Urinary bladder (tissue), 4 donors: Measurements from ENCODE around the gene RAP1GAP2. TPM values are rescaled to one million over a fixed set of nuclear protein-coding genes. Genes with fewer than 3 reads are reported as not detected.

ENCODE experiments used
- DNase-seq: peaks from one replicate; pipeline ENCODE4 v3.0.0-alpha.2; 2015; ENCODE audit errors: extremely low spot score
- H3K27ac ChIP-seq: one replicate; pipeline ENCODE4 v1.5.1; 2013; ENCODE audit warnings: low read depth, mild to moderate bottlenecking, moderate library complexity
- H3K36me3 ChIP-seq: one replicate; pipeline ENCODE4 v1.6.1; 2013; ENCODE audit warnings: mild to moderate bottlenecking, moderate library complexity; ENCODE audit not compliant: insufficient read depth
- H3K4me1 ChIP-seq: one replicate; pipeline ENCODE4 v1.6.1; 2013; ENCODE audit warnings: mild to moderate bottlenecking, moderate library complexity; ENCODE audit not compliant: insufficient read depth
- H3K4me3 ChIP-seq: one replicate; pipeline ENCODE4 v1.5.1; 2013; ENCODE audit warnings: low read depth, low read length
- WGBS: extraction: QIAGEN DNeasy Blood & Tissue Kit; methylation state at CpG from one replicate; pipeline ENCODE4 v1.1.7; 2013; 5-methylcytosine and 5-hydroxymethylcytosine counted together
- polyA plus RNA-seq: library from polyadenylated mRNA; stranded (reverse); fragments of 200-250 nt; gene quantifications from one replicate; pipeline ENCODE4 v1.2.3, GENCODE V29; 2013
- total RNA-seq: library from RNA; depleted of rRNA; stranded (reverse); fragments of >200 nt; gene quantifications from one replicate; pipeline ENCODE4 v1.2.3, GENCODE V29; 2014
- donor health status: healthy with polysubstance abuse.
- donor health status: healthy.

Gene RAP1GAP2
- total and polyA plus RNA-seq, 2 donors = 3.7 to 3.9 TPM

- 61% methylated on average over 4 of the region's 4 CpGs for WGBS
- no peaks in the 10 kb centered on the region for H3K36me3 ChIP-seq
Measured at GRCh38 chr17:2860045-2860444, 63.8 kb downstream of the RAP1GAP2 start.

GRCh38 chr17:2860883-2861282 lies 64.6 kb downstream of the RAP1GAP2 start:
- H3K27ac ChIP-seq = no peak overlapping the region
- no peak for DNase-seq
- H3K4me3 ChIP-seq = no peak overlapping the region
- H3K36me3 ChIP-seq = no peaks in the 10 kb centered on the region
- H3K4me1 ChIP-seq = no peaks in the 10 kb centered on the region
- WGBS = 85% methylated on average over 11 of the region's 11 CpGs

More at GRCh38 chr17:2860045-2860444, 63.8 kb downstream of the RAP1GAP2 start:
- no peak for DNase-seq
- Histone ChIP-seq H3K4me1 (no peaks in the 10 kb centered on the region), H3K27ac (no peak overlapping the region), H3K4me3 (no peak overlapping the region)

GRCh38 chr17:2862197-2862596 lies 66.0 kb downstream of the RAP1GAP2 start:
- Histone ChIP-seq H3K4me3 (no peak overlapping the region), H3K27ac (no peak overlapping the region), H3K36me3 (no peaks in the 10 kb centered on the region), H3K4me1 (no peaks in the 10 kb centered on the region)
- DNase-seq = no peak
- WGBS = 79% methylated on average over 8 of the region's 8 CpGs

- H3K4me1 ChIP-seq = no peaks in the 10 kb centered on the region
- no peak for DNase-seq
- 80% methylated on average over 4 of the region's 4 CpGs for WGBS
- no peaks in the 10 kb centered on the region for H3K36me3 ChIP-seq
- no peak overlapping the region for H3K4me3 ChIP-seq
- no peak overlapping the region for H3K27ac ChIP-seq
Measured at GRCh38 chr17:2863204-2863603, 67.0 kb downstream of the RAP1GAP2 start.

- no peak for DNase-seq
- Histone ChIP-seq H3K4me3 (no peak overlapping the region), H3K27ac (no peak overlapping the region), H3K36me3 (no peaks in the 10 kb centered on the region), H3K4me1 (no peaks in the 10 kb centered on the region)
- 80% methylated on average over 3 of the region's 3 CpGs for WGBS
Measured at GRCh38 chr17:2865228-2865627, 69.0 kb downstream of the RAP1GAP2 start.

- no peak for DNase-seq
- Histone ChIP-seq H3K4me3 (no peak overlapping the region), H3K27ac (no peak overlapping the region), H3K4me1 (no peaks in the 10 kb centered on the region), H3K36me3 (no peaks in the 10 kb centered on the region)
- 47% methylated on average over 23 of the region's 23 CpGs for WGBS
Measured at GRCh38 chr17:2867441-2868424, 71.5 kb downstream of the RAP1GAP2 start.

GRCh38 chr17:2869604-2870003 lies 73.4 kb downstream of the RAP1GAP2 start:
- Histone ChIP-seq H3K4me1 (no peaks in the 10 kb centered on the region), H3K36me3 (no peaks in the 10 kb centered on the region), H3K27ac (no peak overlapping the region), H3K4me3 (no peak overlapping the region)
- 85% methylated on average over 13 of the region's 13 CpGs for WGBS
- no peak for DNase-seq

- WGBS = 47% methylated on average over 7 of the region's 7 CpGs
- Histone ChIP-seq H3K36me3 (no peaks in the 10 kb centered on the region), H3K4me1 (no peaks in the 10 kb centered on the region), H3K27ac (no peak overlapping the region), H3K4me3 (no peak overlapping the region)
- DNase-seq = no peak
Measured at GRCh38 chr17:2871205-2871604, 75.0 kb downstream of the RAP1GAP2 start.

- Histone ChIP-seq H3K36me3 (no peaks in the 10 kb centered on the region), H3K4me1 (no peaks in the 10 kb centered on the region), H3K27ac (no peak overlapping the region), H3K4me3 (no peak overlapping the region)
- no peak for DNase-seq
- WGBS = 82% methylated on average over 9 of the region's 9 CpGs
Measured at GRCh38 chr17:2871720-2872119, 75.5 kb downstream of the RAP1GAP2 start.

GRCh38 chr17:2872282-2872681 lies 76.0 kb downstream of the RAP1GAP2 start:
- 47% methylated on average over 8 of the region's 8 CpGs for WGBS
- DNase-seq = no peak
- H3K4me1 ChIP-seq = no peaks in the 10 kb centered on the region
- no peaks in the 10 kb centered on the region for H3K36me3 ChIP-seq
- no peak overlapping the region for H3K4me3 ChIP-seq
- H3K27ac ChIP-seq = no peak overlapping the region

GRCh38 chr17:2874189-2874686 lies 78.0 kb downstream of the RAP1GAP2 start:
- Histone ChIP-seq H3K4me1 (no peaks in the 10 kb centered on the region), H3K4me3 (no peak overlapping the region), H3K36me3 (no peaks in the 10 kb centered on the region), H3K27ac (no peak overlapping the region)
- WGBS = 27% methylated on average over 5 of the region's 5 CpGs
- no peak for DNase-seq

- DNase-seq = no peak
- Histone ChIP-seq H3K36me3 (no peaks in the 10 kb centered on the region), H3K4me3 (no peak overlapping the region), H3K27ac (no peak overlapping the region), H3K4me1 (no peaks in the 10 kb centered on the region)
- WGBS = 78% methylated on average over 13 of the region's 13 CpGs
Measured at GRCh38 chr17:2875608-2876007, 79.4 kb downstream of the RAP1GAP2 start.

GRCh38 chr17:2876467-2876866 lies 80.2 kb downstream of the RAP1GAP2 start:
- DNase-seq = no peak
- Histone ChIP-seq H3K4me3 (no peak overlapping the region), H3K4me1 (no peaks in the 10 kb centered on the region), H3K36me3 (no peaks in the 10 kb centered on the region), H3K27ac (no peak overlapping the region)
- WGBS = 72% methylated on average over 6 of the region's 6 CpGs

- Histone ChIP-seq H3K4me1 (no peaks in the 10 kb centered on the region), H3K36me3 (no peaks in the 10 kb centered on the region), H3K27ac (no peak overlapping the region), H3K4me3 (no peak overlapping the region)
- DNase-seq = no peak
- 89% methylated on average over 16 of the region's 16 CpGs for WGBS
Measured at GRCh38 chr17:2878751-2879254, 82.6 kb downstream of the RAP1GAP2 start.
